Stimulated activated CD4-positive, alpha-beta T cell treated with anti-CD3 and anti-CD28 coated beads, Interleukin-15, amount 100 ng/mL, for 24 hours (primary cell): ENCODE results near the gene MUC5AC.
"Not testable (repeated sequence)": the region's sequence is repeated elsewhere in the genome, so short reads cannot be mapped to it uniquely, and the experiment has no call there.

Experiments
- DNase-seq: peaks from one replicate; pipeline ENCODE4 v3.0.0-alpha.2; 2020

The MUC5AC gene

DNA sequence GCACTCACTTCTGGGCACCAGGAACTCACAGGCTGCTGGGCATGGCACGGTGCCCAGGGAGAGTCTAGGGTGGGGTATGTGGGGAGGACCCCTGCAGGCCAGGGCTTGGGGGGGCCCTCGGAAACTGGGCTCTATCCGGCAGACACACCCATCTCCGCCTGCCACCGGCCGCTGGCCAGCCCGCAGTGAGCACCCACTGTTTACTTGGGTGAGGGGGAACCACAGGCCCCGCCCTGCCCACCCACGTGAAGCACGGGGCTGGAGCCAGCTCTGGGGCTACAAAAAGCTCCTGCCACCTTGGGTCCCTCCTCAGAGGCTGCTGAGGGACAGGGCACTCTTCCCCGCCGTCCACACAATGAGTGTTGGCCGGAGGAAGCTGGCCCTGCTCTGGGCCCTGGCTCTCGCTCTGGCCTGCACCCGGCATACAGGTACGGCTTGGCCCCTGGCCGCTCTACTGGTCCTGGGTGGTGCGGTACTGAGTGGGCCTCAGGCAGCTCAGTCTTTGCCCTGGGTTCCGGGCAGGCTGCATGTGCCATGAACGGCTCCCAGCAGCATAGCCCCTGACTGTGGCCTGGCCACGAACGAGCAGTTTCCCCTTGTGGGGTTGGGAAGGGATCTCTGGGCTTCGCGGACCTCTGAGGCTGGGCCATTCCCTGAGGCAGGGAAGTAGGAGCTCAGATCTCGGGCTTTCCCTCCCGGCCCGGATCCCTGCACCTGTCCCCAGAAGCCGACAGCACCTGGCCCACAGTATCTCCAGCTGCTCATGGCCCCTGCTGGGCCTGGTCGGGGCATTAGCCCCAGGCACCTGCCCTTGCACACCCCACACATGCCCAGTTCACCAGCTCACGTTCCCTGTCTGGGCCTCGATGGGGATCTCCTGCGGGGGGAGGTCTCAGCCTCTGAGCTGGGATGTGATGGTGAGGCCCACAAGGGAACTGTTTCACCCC lies at the start of gene MUC5AC:
MUC5AC (plus strand) TSS at position 309 of the 947 bp plus-strand sequence; CDS start at position 356, 47 bp downstream.
- no peak for DNase-seq

- DNase-seq: no peak
Observed at GRCh38 chr11:1108246-1108900, 49.4 kb upstream of the MUC5AC start.

- no peak for DNase-seq
Observed at GRCh38 chr11:1109101-1109917, 48.4 kb upstream of the MUC5AC start.

- no peak for DNase-seq
Observed at GRCh38 chr11:1109918-1110705, 47.6 kb upstream of the MUC5AC start.

GRCh38 chr11:1111545-1112212 lies 46.1 kb upstream of the MUC5AC start:
- no peak for DNase-seq

GRCh38 chr11:1112351-1113191 lies 45.2 kb upstream of the MUC5AC start:
- no peak for DNase-seq

DNA sequence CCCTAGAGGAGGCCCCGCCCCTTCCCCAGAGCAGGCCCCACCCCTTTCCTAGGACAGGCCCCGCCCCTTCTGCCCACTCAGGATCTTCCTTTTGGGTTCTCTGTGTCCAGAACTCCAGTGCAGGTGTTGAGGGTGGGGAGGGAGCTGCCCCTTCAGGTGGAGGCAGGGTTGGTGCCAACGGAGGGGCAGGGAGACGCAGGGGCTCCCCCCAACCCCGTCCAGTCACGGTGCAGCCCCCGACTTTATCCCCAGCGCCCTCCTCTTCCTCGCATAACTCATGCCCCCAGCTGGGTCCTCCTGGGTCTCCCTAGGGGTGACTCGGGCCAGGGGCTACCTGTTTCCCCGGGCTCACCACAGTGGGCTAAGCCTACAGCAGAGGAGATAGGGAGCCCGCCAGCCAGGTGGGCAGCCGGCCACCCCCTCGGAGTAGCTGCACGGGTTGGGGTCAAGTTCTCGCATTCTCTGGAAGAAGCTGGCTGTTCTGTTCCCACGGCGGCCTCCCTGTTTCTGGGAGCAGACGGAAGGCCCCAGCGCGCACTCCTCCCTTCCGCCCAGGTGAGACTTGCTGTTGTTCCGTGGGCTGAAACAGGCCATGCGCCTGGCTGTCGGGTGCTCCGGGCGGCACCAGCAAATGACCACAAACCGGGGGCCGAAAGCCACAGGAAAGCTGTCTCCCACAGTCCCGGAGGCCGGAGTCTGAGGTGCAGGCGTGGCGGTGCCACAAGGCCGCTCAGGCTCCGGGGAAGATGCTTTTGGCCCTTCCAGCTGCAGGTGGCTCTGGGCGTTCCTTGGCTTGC lies 44.1 kb upstream of the MUC5AC start:
- DNase-seq: no peak

- not testable (repeated sequence) for DNase-seq
Observed at GRCh38 chr11:1115292-1115691, 42.5 kb upstream of the MUC5AC start.

DNA sequence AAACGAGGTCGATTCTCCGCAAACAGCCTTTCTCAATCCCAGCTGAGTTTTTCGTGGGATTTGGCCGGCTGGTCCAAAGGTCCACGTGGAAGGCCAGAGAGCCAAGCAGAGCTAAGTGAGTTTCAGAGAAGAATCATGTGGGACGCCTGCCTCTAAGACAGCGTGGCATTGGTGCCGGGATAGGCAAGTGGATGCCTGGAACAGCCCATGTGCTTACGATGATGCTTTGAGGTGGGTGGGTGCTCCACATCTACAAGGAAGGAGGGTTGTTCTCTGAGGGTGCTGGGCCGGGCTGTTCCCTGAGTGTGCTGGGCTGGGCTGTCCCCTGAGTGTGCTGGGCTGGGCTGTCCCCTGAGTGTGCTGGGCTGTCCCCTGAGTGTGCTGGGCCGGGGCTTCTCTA lies 41.6 kb upstream of the MUC5AC start:
- no peak for DNase-seq

- no peak for DNase-seq
Observed at GRCh38 chr11:1116666-1117390, 40.9 kb upstream of the MUC5AC start.

GRCh38 chr11:1117992-1118391 lies 39.8 kb upstream of the MUC5AC start:
- no peak for DNase-seq

- no peak for DNase-seq
Observed at GRCh38 chr11:1118755-1119603, 38.8 kb upstream of the MUC5AC start.

- no peak for DNase-seq
Observed at GRCh38 chr11:1119604-1120146, 38.1 kb upstream of the MUC5AC start.

GRCh38 chr11:1120532-1121330 lies 37.0 kb upstream of the MUC5AC start:
- DNase-seq: no peak

- no peak for DNase-seq
Observed at GRCh38 chr11:1121331-1121812, 36.4 kb upstream of the MUC5AC start.

DNA sequence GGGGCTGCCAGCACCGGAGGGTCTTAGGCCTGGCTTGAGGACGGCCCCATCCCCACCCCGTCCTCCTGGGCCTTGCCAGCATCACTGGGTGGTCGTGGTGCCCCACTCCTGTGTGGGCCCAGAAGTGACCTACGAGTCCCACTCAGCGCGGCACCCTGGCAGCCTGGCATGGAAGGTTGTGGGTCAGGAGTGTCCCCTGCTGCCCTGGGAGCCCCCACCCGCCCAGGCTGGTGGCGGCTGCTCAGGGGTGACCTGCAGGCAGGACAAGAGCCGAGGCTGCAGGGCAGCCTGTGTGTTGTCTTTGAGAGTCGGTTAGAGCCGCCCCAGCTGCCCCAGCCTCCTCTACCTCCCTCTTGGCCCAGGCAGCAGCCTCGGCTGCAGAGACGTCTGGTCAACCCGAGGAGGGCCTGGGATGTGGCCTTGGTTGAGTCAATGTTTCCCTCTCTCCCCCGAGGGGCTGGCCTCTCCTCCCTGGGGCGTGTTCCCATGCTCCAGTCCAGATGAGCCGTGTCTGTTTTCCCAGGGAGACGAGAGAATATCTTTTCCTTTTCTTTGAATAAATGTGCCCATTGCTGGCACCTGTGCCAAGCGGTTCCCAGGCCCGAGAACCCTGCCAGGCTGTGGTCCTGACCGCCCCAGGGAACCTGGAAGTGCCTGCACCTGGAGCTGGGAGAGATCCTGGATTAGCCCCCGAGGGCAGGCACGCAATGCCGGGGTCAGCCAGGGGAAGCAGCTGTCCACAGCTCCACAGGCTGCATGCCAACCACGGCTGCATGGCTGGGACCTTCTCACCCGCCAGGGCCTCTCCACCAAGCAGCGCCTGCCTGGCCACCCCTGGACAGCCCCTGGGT lies 35.7 kb upstream of the MUC5AC start:
- DNase-seq: no peak
